ENCODE data around the gene DIP2C. TPM values are rescaled to one million over a fixed set of nuclear protein-coding genes. Genes with fewer than 3 reads are reported as not detected.

DIP2C gene
- polyA plus RNA-seq, 3 donors = 0.11 TPM; not detected in 2

- 95% methylated on average over 17 of the region's 22 CpGs for WGBS (ENCODE audit: insufficient coverage)
- DNase-seq = no peak
- Mint-ChIP-seq H3K4me1 (no peaks in the 10 kb centered on the region), H3K9me3 (no peaks in the 10 kb centered on the region), H3K4me3 (no peak overlapping the region), H3K27ac (no peak overlapping the region), H3K36me3 (no peaks in the 10 kb centered on the region), H3K27me3 (ENCODE audit: low read depth in 3 of 3) (peaks cover 0 to 13% (median 10%) of the 10 kb centered on the region in 3 donors)
- Histone ChIP-seq H3K4me1 (ENCODE audit: control insufficient read depth in 1 of 2, insufficient read depth in 2 of 2, low read length in 2 of 2) (no peaks in the 10 kb centered on the region), H4K20me1 (ENCODE audit: insufficient read depth, low read length) (no peaks in the 10 kb centered on the region), H3K4me3 (replicated peaks in 1 of 3; ENCODE audit: low read depth in 2 of 3, low read length in 3 of 3) (no peak overlapping the region), H3K27me3 (ENCODE audit: control insufficient read depth in 2 of 2, insufficient read depth in 2 of 2, low read length in 2 of 2) (no peaks in the 10 kb centered on the region), H2AFZ (ENCODE audit: insufficient read depth, low read depth, low read length, poor library complexity, severe bottlenecking) (no peak overlapping the region), H3K79me2 (ENCODE audit: insufficient read depth, low read length) (no peaks in the 10 kb centered on the region), H3K9ac (ENCODE audit: insufficient read depth, low read length, poor library complexity, severe bottlenecking) (no peak overlapping the region), H3K9me3 (replicated peaks in 1 of 2; ENCODE audit: control insufficient read depth in 1 of 2, insufficient read depth in 1 of 2, low read length in 2 of 2) (no peaks in the 10 kb centered on the region), H3K4me2 (replicated peaks; ENCODE audit: extremely low read depth, low read length, poor library complexity, severe bottlenecking) (no peak overlapping the region), H3K27ac (ENCODE audit: low read depth in 1 of 2, low read length in 2 of 2) (no peak overlapping the region), H3K36me3 (replicated peaks in 1 of 2; ENCODE audit: control insufficient read depth in 1 of 2, insufficient read depth in 2 of 2, low read length in 2 of 2) (no peaks in the 10 kb centered on the region)
- TF ChIP-seq, protein P1, sequence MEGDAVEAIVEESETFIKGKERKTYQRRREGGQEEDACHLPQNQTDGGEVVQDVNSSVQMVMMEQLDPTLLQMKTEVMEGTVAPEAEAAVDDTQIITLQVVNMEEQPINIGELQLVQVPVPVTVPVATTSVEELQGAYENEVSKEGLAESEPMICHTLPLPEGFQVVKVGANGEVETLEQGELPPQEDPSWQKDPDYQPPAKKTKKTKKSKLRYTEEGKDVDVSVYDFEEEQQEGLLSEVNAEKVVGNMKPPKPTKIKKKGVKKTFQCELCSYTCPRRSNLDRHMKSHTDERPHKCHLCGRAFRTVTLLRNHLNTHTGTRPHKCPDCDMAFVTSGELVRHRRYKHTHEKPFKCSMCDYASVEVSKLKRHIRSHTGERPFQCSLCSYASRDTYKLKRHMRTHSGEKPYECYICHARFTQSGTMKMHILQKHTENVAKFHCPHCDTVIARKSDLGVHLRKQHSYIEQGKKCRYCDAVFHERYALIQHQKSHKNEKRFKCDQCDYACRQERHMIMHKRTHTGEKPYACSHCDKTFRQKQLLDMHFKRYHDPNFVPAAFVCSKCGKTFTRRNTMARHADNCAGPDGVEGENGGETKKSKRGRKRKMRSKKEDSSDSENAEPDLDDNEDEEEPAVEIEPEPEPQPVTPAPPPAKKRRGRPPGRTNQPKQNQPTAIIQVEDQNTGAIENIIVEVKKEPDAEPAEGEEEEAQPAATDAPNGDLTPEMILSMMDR (IDR thresholded peaks at IDR 0.05) = no peak
- intact Hi-C loops (cut with micrococcal nuclease) = no loop called here
Observed at GRCh38 chr10:369684-370448, 319.6 kb downstream of the DIP2C start.

- no peak overlapping the region for H3K9ac ChIP-seq (ENCODE audit: insufficient read depth, low read length, poor library complexity, severe bottlenecking)
- no peaks in the 10 kb centered on the region for H3K9me3 ChIP-seq (replicated peaks in 1 of 2; ENCODE audit: control insufficient read depth in 1 of 2, insufficient read depth in 1 of 2, low read length in 2 of 2)
- WGBS (ENCODE audit: insufficient coverage) = 96% methylated on average over 15 of the region's 18 CpGs
- Mint-ChIP-seq H3K9me3 (no peaks in the 10 kb centered on the region), H3K4me3 (no peak overlapping the region), H3K4me1 (no peaks in the 10 kb centered on the region), H3K36me3 (no peaks in the 10 kb centered on the region), H3K27me3 (ENCODE audit: low read depth in 3 of 3) (peaks cover 0 to 11% (median 10%) of the 10 kb centered on the region in 3 donors), H3K27ac (no peak overlapping the region)
- intact Hi-C loops (cut with micrococcal nuclease) = no loop called here
- no peak for DNase-seq
- H3K4me1 ChIP-seq (ENCODE audit: control insufficient read depth in 1 of 2, insufficient read depth in 2 of 2, low read length in 2 of 2) = no peaks in the 10 kb centered on the region
- H2AFZ ChIP-seq (ENCODE audit: insufficient read depth, low read depth, low read length, poor library complexity, severe bottlenecking) = no peak overlapping the region
- TF ChIP-seq, protein P1 (IDR thresholded peaks at IDR 0.05) = no peak
- H3K4me2 ChIP-seq (replicated peaks; ENCODE audit: extremely low read depth, low read length, poor library complexity, severe bottlenecking) = no peak overlapping the region
- H3K27me3 ChIP-seq (ENCODE audit: control insufficient read depth in 2 of 2, insufficient read depth in 2 of 2, low read length in 2 of 2) = no peaks in the 10 kb centered on the region
- no peaks in the 10 kb centered on the region for H3K79me2 ChIP-seq (ENCODE audit: insufficient read depth, low read length)
- H3K27ac ChIP-seq (ENCODE audit: low read depth in 1 of 2, low read length in 2 of 2) = no peak overlapping the region
- no peaks in the 10 kb centered on the region for H4K20me1 ChIP-seq (ENCODE audit: insufficient read depth, low read length)
- no peak overlapping the region for H3K4me3 ChIP-seq (replicated peaks in 1 of 3; ENCODE audit: low read depth in 2 of 3, low read length in 3 of 3)
- no peaks in the 10 kb centered on the region for H3K36me3 ChIP-seq (replicated peaks in 1 of 2; ENCODE audit: control insufficient read depth in 1 of 2, insufficient read depth in 2 of 2, low read length in 2 of 2)
Observed at GRCh38 chr10:369221-369683, 320.2 kb downstream of the DIP2C start.

Data from CD14-positive monocyte (primary cell).